Measurements from ENCODE around the gene TRPM1.
A peak's percentile ranks its signal among the peaks of the same experiment; 100 is the strongest.

TRPM1 gene

GRCh38 chr15:31083370-31083780 is 18.1 kb downstream of the TRPM1 start:
- DNase-seq (ENCODE audit: low read depth), result no peak

- no peak for DNase-seq (ENCODE audit: low read depth)
Observed at GRCh38 chr15:31082771-31083369, 18.7 kb downstream of the TRPM1 start.

GRCh38 chr15:31081588-31082250 is 19.8 kb downstream of the TRPM1 start:
- DNase-seq (ENCODE audit: low read depth), result no peak

- no peak for DNase-seq (ENCODE audit: low read depth)
Observed at GRCh38 chr15:31081056-31081455, 20.5 kb downstream of the TRPM1 start.

GRCh38 chr15:31080591-31081014 is 20.9 kb downstream of the TRPM1 start:
- no peak for DNase-seq (ENCODE audit: low read depth)

GRCh38 chr15:31079519-31079918 is 22.0 kb downstream of the TRPM1 start:
- peak; percentile 91 for DNase-seq (ENCODE audit: low read depth)

- no peak for DNase-seq (ENCODE audit: low read depth)
Observed at GRCh38 chr15:31078471-31078870, 23.1 kb downstream of the TRPM1 start.

- no peak for DNase-seq (ENCODE audit: low read depth)
Observed at GRCh38 chr15:31077941-31078340, 23.6 kb downstream of the TRPM1 start.

- no peak for DNase-seq (ENCODE audit: low read depth)
Observed at GRCh38 chr15:31077181-31077580, 24.3 kb downstream of the TRPM1 start.

GRCh38 chr15:31074321-31074720 is 27.2 kb downstream of the TRPM1 start:
- no peak for DNase-seq (ENCODE audit: low read depth)

- DNase-seq (ENCODE audit: low read depth), result no peak
Observed at GRCh38 chr15:31070867-31071266, 30.7 kb downstream of the TRPM1 start.

- DNase-seq (ENCODE audit: low read depth), result peak; percentile 63
Observed at GRCh38 chr15:31069360-31070000, 32.0 kb downstream of the TRPM1 start.

GRCh38 chr15:31067890-31068603 is 33.5 kb downstream of the TRPM1 start:
- no peak for DNase-seq (ENCODE audit: low read depth)

- no peak for DNase-seq (ENCODE audit: low read depth)
Observed at GRCh38 chr15:31065824-31066223, 35.7 kb downstream of the TRPM1 start.

- DNase-seq (ENCODE audit: low read depth), result no peak
Observed at GRCh38 chr15:31062911-31063310, 38.6 kb downstream of the TRPM1 start.

GRCh38 chr15:31062310-31062847 is 39.1 kb downstream of the TRPM1 start:
- DNase-seq (ENCODE audit: low read depth), result no peak

- no peak for DNase-seq (ENCODE audit: low read depth)
Observed at GRCh38 chr15:31060429-31061140, 40.9 kb downstream of the TRPM1 start.

- DNase-seq (ENCODE audit: low read depth), result no peak
Observed at GRCh38 chr15:31058236-31058962, 43.1 kb downstream of the TRPM1 start.

- no peak for DNase-seq (ENCODE audit: low read depth)
Observed at GRCh38 chr15:31051496-31052080, 49.9 kb downstream of the TRPM1 start.

GRCh38 chr15:31050953-31051352 is 50.6 kb downstream of the TRPM1 start:
- DNase-seq (ENCODE audit: low read depth), result no peak

Measured in iris pigment epithelial cell (primary cell).